H1 (cell line): ENCODE data around the gene TMEM128.

Experiments used
- CEBPB ChIP-seq: IDR thresholded peaks from 2 replicates; pipeline ENCODE4 v1.6.1; 2012; ENCODE audit warnings: low read depth, low read length
- CHD2 ChIP-seq: IDR thresholded peaks from 2 replicates; pipeline ENCODE4 v1.6.1; 2012; ENCODE audit warnings: low read length, improper control_type of control experiment
- EP300 ChIP-seq, 2 experiments: IDR thresholded peaks; 1 replicate in 1 of 2; 2 replicates in 1 of 2; pipeline ENCODE4 v1.6.1; 2011 to 2012; ENCODE audit warnings: low read depth in 2 of 2, low read length in 2 of 2, mild to moderate bottlenecking in 2 of 2, borderline replicate concordance in 1 of 2, inconsistent platforms in 1 of 2, moderate library complexity in 1 of 2
- EZH2 ChIP-seq: fragments of 200-600 bp; sonication (generic); IDR thresholded peaks from 2 replicates; pipeline ENCODE4 v1.7.1; 2012; ENCODE audit warnings: low read depth, mild to moderate bottlenecking, moderate library complexity, low read length, inconsistent platforms; ENCODE audit not compliant: severe bottlenecking
- GABPA ChIP-seq: IDR thresholded peaks from 2 replicates; pipeline ENCODE4 v1.6.1; 2011; ENCODE audit warnings: mild to moderate bottlenecking, low read length, moderate library complexity, borderline replicate concordance; ENCODE audit not compliant: insufficient read depth
- HDAC6 ChIP-seq: IDR thresholded peaks from one replicate; pipeline ENCODE4 v1.7.1; 2012; ENCODE audit warnings: low read depth, mild to moderate bottlenecking, inconsistent platforms, low read length, moderate library complexity
- KDM4A ChIP-seq: IDR thresholded peaks from one replicate; pipeline ENCODE4 v1.7.1; 2012; ENCODE audit warnings: low read depth, mild to moderate bottlenecking, moderate library complexity, low read length, inconsistent platforms; ENCODE audit not compliant: severe bottlenecking
- MAFK ChIP-seq: IDR thresholded peaks from 2 replicates; pipeline ENCODE4 v1.6.1; 2012; ENCODE audit warnings: low read depth, mild to moderate bottlenecking, improper control_type of control experiment, low read length
- POLR2A ChIP-seq, 2 experiments: IDR thresholded peaks; 1 replicate in 1 of 2; 2 replicates in 1 of 2; pipeline ENCODE4 v1.6.1; 2011; ENCODE audit warnings: low read depth in 2 of 2, low read length in 2 of 2, mild to moderate bottlenecking in 2 of 2; ENCODE audit errors: control extremely low read depth in 1 of 2
- POLR2AphosphoS5 ChIP-seq: IDR thresholded peaks from 2 replicates; pipeline ENCODE4 v1.6.1; 2011; ENCODE audit warnings: low read depth, low read length
- SRF ChIP-seq: IDR thresholded peaks from 2 replicates; pipeline ENCODE4 v1.6.1; 2011; ENCODE audit warnings: mild to moderate bottlenecking, low read depth, low read length, moderate library complexity
- TF ChIP-seq, protein P1 (sequence below), 3 experiments: IDR thresholded peaks; 1 replicate in 2 of 3; 2 replicates in 1 of 3; pipeline versions ENCODE4 v1.5.1 to v1.6.1; 2011; ENCODE audit warnings: low read length in 3 of 3, mild to moderate bottlenecking in 3 of 3, inconsistent platforms in 2 of 3, low read depth in 1 of 3, moderate library complexity in 1 of 3; ENCODE audit not compliant: insufficient read depth in 1 of 3; ENCODE audit errors: control extremely low read depth in 1 of 3
- TF ChIP-seq, protein P2 (sequence below): IDR thresholded peaks from 2 replicates; pipeline ENCODE4 v1.6.1; 2011; ENCODE audit warnings: low read depth, mild to moderate bottlenecking, low read length; ENCODE audit not compliant: insufficient read depth

DNA sequence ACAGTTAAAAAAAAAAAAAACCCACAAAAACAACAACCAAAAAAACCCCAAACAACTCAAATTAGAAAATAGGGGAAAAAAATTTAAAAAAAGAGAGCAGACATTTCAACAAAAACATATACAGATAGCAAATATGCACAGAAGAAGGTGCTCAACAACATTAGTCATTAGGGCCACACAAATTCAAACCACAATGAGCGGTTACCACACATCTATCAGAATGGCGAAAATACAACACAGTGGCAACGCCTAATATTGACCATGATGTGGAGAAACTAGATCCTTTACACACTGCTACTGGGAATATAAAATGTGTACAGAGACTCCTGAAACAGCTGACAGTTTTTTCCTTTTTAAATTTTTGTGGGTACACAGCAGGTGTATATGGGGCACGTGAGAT is 22.5 kb upstream of the TMEM128 start:
- TF ChIP-seq MAFK (no peak), POLR2A (IDR thresholded peaks at IDR 0.05; ENCODE audit: control extremely low read depth in 1 of 2, low read depth in 2 of 2, low read length in 2 of 2) (no peak), EP300 (IDR thresholded peaks at IDR 0.05; ENCODE audit: borderline replicate concordance in 1 of 2, low read depth in 2 of 2, low read length in 2 of 2) (no peak), HDAC6 (no peak), CEBPB (no peak), CHD2 (no peak), POLR2AphosphoS5 (no peak), EZH2 (no peak), KDM4A (no peak), SRF (no peak), GABPA (no peak)
- TF ChIP-seq, protein P1, sequence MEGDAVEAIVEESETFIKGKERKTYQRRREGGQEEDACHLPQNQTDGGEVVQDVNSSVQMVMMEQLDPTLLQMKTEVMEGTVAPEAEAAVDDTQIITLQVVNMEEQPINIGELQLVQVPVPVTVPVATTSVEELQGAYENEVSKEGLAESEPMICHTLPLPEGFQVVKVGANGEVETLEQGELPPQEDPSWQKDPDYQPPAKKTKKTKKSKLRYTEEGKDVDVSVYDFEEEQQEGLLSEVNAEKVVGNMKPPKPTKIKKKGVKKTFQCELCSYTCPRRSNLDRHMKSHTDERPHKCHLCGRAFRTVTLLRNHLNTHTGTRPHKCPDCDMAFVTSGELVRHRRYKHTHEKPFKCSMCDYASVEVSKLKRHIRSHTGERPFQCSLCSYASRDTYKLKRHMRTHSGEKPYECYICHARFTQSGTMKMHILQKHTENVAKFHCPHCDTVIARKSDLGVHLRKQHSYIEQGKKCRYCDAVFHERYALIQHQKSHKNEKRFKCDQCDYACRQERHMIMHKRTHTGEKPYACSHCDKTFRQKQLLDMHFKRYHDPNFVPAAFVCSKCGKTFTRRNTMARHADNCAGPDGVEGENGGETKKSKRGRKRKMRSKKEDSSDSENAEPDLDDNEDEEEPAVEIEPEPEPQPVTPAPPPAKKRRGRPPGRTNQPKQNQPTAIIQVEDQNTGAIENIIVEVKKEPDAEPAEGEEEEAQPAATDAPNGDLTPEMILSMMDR (IDR thresholded peaks at IDR 0.05; ENCODE audit: control extremely low read depth in 1 of 3, insufficient read depth in 1 of 3, low read depth in 1 of 3, low read length in 3 of 3): no peak
- TF ChIP-seq, protein P2, sequence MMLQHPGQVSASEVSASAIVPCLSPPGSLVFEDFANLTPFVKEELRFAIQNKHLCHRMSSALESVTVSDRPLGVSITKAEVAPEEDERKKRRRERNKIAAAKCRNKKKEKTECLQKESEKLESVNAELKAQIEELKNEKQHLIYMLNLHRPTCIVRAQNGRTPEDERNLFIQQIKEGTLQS: no peak
